HCT116 (cell line): Measurements from ENCODE around the gene AKAP5. TPM values are rescaled to one million over a fixed set of nuclear protein-coding genes. Genes with fewer than 3 reads are reported as not detected.

ENCODE experiments used
- ATAC-seq: fragments of 200-7000 bp; cut with Tn5 transposase; 2 replicates; pipeline ENCODE4 v1.9.1; 2020; ENCODE audit warnings: mild to moderate bottlenecking, moderate library complexity
- BruUV-seq: library from RNA; stranded (reverse); fragments of 400-500 nt; replicated peaks from 2 replicates; lab custom pipeline; 2021; lab: Mats Ljungman, UMichigan
- CTCF ChIA-PET: fragments of 300-600 bp; sonication (Branson Sonifier 250); formaldehyde crosslinking; loops from one replicate; lab custom pipeline; 2021; ENCODE audit warnings: antibody characterized with exemption; lab: Charles Lee
- POLR2A ChIA-PET: fragments of 300-600, 350-600 bp; sonication (Branson Sonifier 250); formaldehyde crosslinking; loops from one replicate; lab custom pipeline; 2021; ENCODE audit warnings: antibody characterized with exemption; lab: Charles Lee
- RAD21 ChIA-PET, 2 experiments: fragments of 300-600 bp; sonication (Branson Sonifier 250); formaldehyde crosslinking; loops; one replicate each; lab custom pipeline; 2023; ENCODE audit warnings: low total read pairs in 2 of 2; ENCODE audit not compliant: uncharacterized antibody in 2 of 2, unreplicated experiment in 2 of 2, low non-redundant PET in 1 of 2; lab: Charles Lee
- DNase-seq: peaks from one replicate; pipeline ENCODE4 v3.0.0-alpha.2; 2010; ENCODE audit warnings: low read depth, low spot score
- H2AFZ ChIP-seq: fragments of 200-600 bp; shearing (Covaris generic), sonication (generic); 2 replicates; pipeline ENCODE4 v1.6.1; 2017; ENCODE audit warnings: low read depth, mixed run types, mixed read lengths, antibody characterized with exemption, low read length; ENCODE audit not compliant: poor library complexity, severe bottlenecking
- H3K27ac ChIP-seq: 2 replicates; pipeline ENCODE4 v1.5.1; 2012; ENCODE audit warnings: low read depth, low read length
- H3K27me3 ChIP-seq: fragments of 200-600 bp; sonication (generic); 2 replicates; pipeline ENCODE4 v1.6.1; 2016; ENCODE audit warnings: mixed run types, low read length, mixed read lengths; ENCODE audit not compliant: insufficient read depth
- H3K36me3 ChIP-seq, 2 experiments: fragments of 200-500 bp in 1 of 2; fragments of 200-600 bp in 1 of 2; sonication (Bioruptor generic) in 1 of 2; sonication (generic) in 1 of 2; 2 replicates each; pipeline versions ENCODE4 v1.5.1 to v1.6.1; 2014 to 2016; ENCODE audit warnings: low read length in 2 of 2, inconsistent platforms in 1 of 2, mixed read lengths in 1 of 2, mixed run types in 1 of 2; ENCODE audit not compliant: insufficient read depth in 2 of 2, control insufficient read depth in 1 of 2
- H3K4me1 ChIP-seq, 2 experiments: fragments of 200-600 bp in 1 of 2; sonication (generic) in 1 of 2; 2 replicates each; pipeline versions ENCODE4 v1.5.1 to v1.6.1; 2012 to 2017; ENCODE audit warnings: low read length in 2 of 2, inconsistent platforms in 1 of 2, mild to moderate bottlenecking in 1 of 2, mixed read lengths in 1 of 2, mixed run types in 1 of 2, moderate library complexity in 1 of 2; ENCODE audit not compliant: insufficient read depth in 2 of 2, control insufficient read depth in 1 of 2
- H3K4me2 ChIP-seq: fragments of 200-600 bp; sonication (generic); 2 replicates; pipeline ENCODE4 v1.6.1; 2017; ENCODE audit warnings: mixed run types, low read length, mixed read lengths
- H3K4me3 ChIP-seq, 2 experiments: fragments of 200-600 bp in 1 of 2; sonication (generic) in 1 of 2; replicated peaks in 1 of 2; 2 replicates each; pipeline ENCODE4 v1.5.1; 2011 to 2016; ENCODE audit warnings: low read length in 2 of 2, control low read depth in 1 of 2, low read depth in 1 of 2, mild to moderate bottlenecking in 1 of 2, mixed read lengths in 1 of 2, mixed run types in 1 of 2
- H3K79me2 ChIP-seq: fragments of 200-600 bp; sonication (generic); 2 replicates; pipeline ENCODE4 v1.6.1; 2017; ENCODE audit warnings: mild to moderate bottlenecking, mixed run types, low read length, moderate library complexity, mixed read lengths; ENCODE audit not compliant: insufficient read depth
- H3K9ac ChIP-seq: fragments of 200-600 bp; sonication (generic); 2 replicates; pipeline ENCODE4 v1.6.1; 2016; ENCODE audit warnings: low read length, mixed read lengths
- H3K9me2 ChIP-seq: fragments of 200-600 bp; sonication (generic), shearing (Covaris generic); 2 replicates; pipeline ENCODE4 v1.6.1; 2017; ENCODE audit warnings: mixed run types, mild to moderate bottlenecking, moderate library complexity; ENCODE audit not compliant: insufficient read depth
- H3K9me3 ChIP-seq, 2 experiments: fragments of 200-500 bp in 1 of 2; fragments of 200-600 bp in 1 of 2; sonication (Bioruptor generic) in 1 of 2; sonication (generic) in 1 of 2; 2 replicates each; pipeline ENCODE4 v1.6.1; 2014 to 2017; ENCODE audit warnings: low read length in 2 of 2, mixed read lengths in 2 of 2, inconsistent platforms in 1 of 2, low read depth in 1 of 2, mild to moderate bottlenecking in 1 of 2, mixed run types in 1 of 2, moderate library complexity in 1 of 2; ENCODE audit not compliant: control insufficient read depth in 1 of 2, insufficient read depth in 1 of 2
- H4K20me1 ChIP-seq: fragments of 200-600 bp; sonication (generic), shearing (Covaris generic); 2 replicates; pipeline ENCODE4 v1.6.1; 2017; ENCODE audit warnings: mixed run types, mild to moderate bottlenecking, moderate library complexity; ENCODE audit not compliant: insufficient read depth
- ATF3 ChIP-seq: IDR thresholded peaks from 2 replicates; pipeline ENCODE4 v1.6.1; 2012
- CEBPB ChIP-seq: IDR thresholded peaks from 2 replicates; pipeline ENCODE4 v1.6.1; 2012; ENCODE audit warnings: low read depth
- EGR1 ChIP-seq: IDR thresholded peaks from 2 replicates; pipeline ENCODE4 v1.6.1; 2012; ENCODE audit warnings: low read depth
- ELF1 ChIP-seq: IDR thresholded peaks from 2 replicates; pipeline ENCODE4 v1.6.1; 2012; ENCODE audit warnings: low read depth, borderline replicate concordance
- EZH2 ChIP-seq: fragments of 200-600 bp; sonication (generic); IDR thresholded peaks from 2 replicates; pipeline ENCODE4 v1.6.1; 2017; ENCODE audit warnings: antibody characterized with exemption, mixed run types
- EZH2phosphoT487 ChIP-seq: fragments of 200-600 bp; IDR thresholded peaks from 2 replicates; pipeline ENCODE4 v1.6.1; 2018; ENCODE audit warnings: antibody characterized with exemption, borderline replicate concordance
- FOSL1 ChIP-seq: IDR thresholded peaks from 2 replicates; pipeline ENCODE4 v1.6.1; 2012; ENCODE audit warnings: low read depth
- JUND ChIP-seq: IDR thresholded peaks from 2 replicates; pipeline ENCODE4 v1.6.1; 2012
- MAX ChIP-seq: IDR thresholded peaks from 2 replicates; pipeline ENCODE4 v1.6.1; 2012
- POLR2A ChIP-seq: IDR thresholded peaks from 2 replicates; pipeline ENCODE4 v1.7.0; 2011; ENCODE audit warnings: borderline replicate concordance; ENCODE audit not compliant: insufficient read depth, insufficient read length; ENCODE audit errors: extremely low read depth
- POLR2AphosphoS5 ChIP-seq: IDR thresholded peaks from 2 replicates; pipeline ENCODE4 v1.6.1; 2011; ENCODE audit warnings: mild to moderate bottlenecking, low read depth, low read length, moderate library complexity
- SIN3A ChIP-seq: IDR thresholded peaks from 2 replicates; pipeline ENCODE4 v1.6.1; 2012; ENCODE audit warnings: low read depth
- TCF7L2 ChIP-seq: IDR thresholded peaks from 2 replicates; pipeline ENCODE4 v1.7.0; 2011; ENCODE audit warnings: borderline replicate concordance, inconsistent platforms; ENCODE audit not compliant: insufficient read depth, insufficient read length; ENCODE audit errors: extremely low read depth
- YY1 ChIP-seq: IDR thresholded peaks from 2 replicates; pipeline ENCODE4 v1.6.1; 2011; ENCODE audit warnings: low read length, low read depth, moderate library complexity, mild to moderate bottlenecking; ENCODE audit not compliant: insufficient replicate concordance; ENCODE audit errors: extremely low read depth
- ZFX ChIP-seq: fragments of 450-650 bp; IDR thresholded peaks from 2 replicates; pipeline ENCODE4 v1.6.1; 2017
- ZNF274 ChIP-seq: fragments of 200-500 bp; sonication (Bioruptor generic); IDR thresholded peaks from 2 replicates; pipeline ENCODE4 v1.6.1; 2014; ENCODE audit warnings: mild to moderate bottlenecking, low read depth, low read length, inconsistent platforms
- intact Hi-C: fragments of 100-400 bp; cut with micrococcal nuclease; formaldehyde crosslinking; loops from 2 replicates; pipeline ENCODE4 v1.10.0; 2022
- total RNA-seq: library from RNA; stranded (reverse); gene quantifications from one replicate; pipeline ENCODE4 v1.2.1, GENCODE V29; 2021; ENCODE audit not compliant: unreplicated experiment

The AKAP5 gene
- total RNA-seq, 1 experiment from 2014 or later, result 0.54 TPM

- intact Hi-C loops, result no loop called here
- ATAC-seq (no peak), DNase-seq (no peak)
- H3K4me3 ChIP-seq, result no peak overlapping the region
- CTCF ChIA-PET, result no interaction called here
- no peak overlapping the region for H3K27ac ChIP-seq
- H3K9me3 ChIP-seq, result no peaks in the 10 kb centered on the region
- no peaks in the 10 kb centered on the region for H3K4me1 ChIP-seq
- RAD21 ChIA-PET, result no interaction called here
- no peaks in the 10 kb centered on the region for H3K9me2 ChIP-seq
- H3K9ac ChIP-seq, result no peak overlapping the region
- no peaks in the 10 kb centered on the region for H4K20me1 ChIP-seq
- POLR2A ChIA-PET, result no interaction called here
- BruUV-seq, result no TSS peak
- H3K4me2 ChIP-seq, result no peak overlapping the region
- H3K27me3 ChIP-seq, result no peaks in the 10 kb centered on the region
- peaks cover 25 to 29% of the 10 kb centered on the region in 2 experiments for H3K36me3 ChIP-seq
- no peak overlapping the region for H2AFZ ChIP-seq
- H3K79me2 ChIP-seq, result peaks cover 6% of the 10 kb centered on the region; the same call in 1 of the 2 replicates
- TF ChIP-seq FOSL1 (no peak), POLR2AphosphoS5 (no peak), ATF3 (no peak), ZFX (no peak), YY1 (no peak), EZH2 (no peak), EGR1 (no peak), JUND (no peak), POLR2A (no peak), CEBPB (no peak), MAX (no peak), ZNF274 (no peak), SIN3A (no peak)
These were observed 26.3 kb downstream of the AKAP5 start for GRCh38 chr14:64491637-64492036.

GRCh38 chr14:64493455-64493854 is 28.2 kb downstream of the AKAP5 start:
- ChIA-PET CTCF (no interaction called here), RAD21 (no interaction called here), POLR2A (no interaction called here)
- Histone ChIP-seq H3K9me3 (no peaks in the 10 kb centered on the region), H3K4me3 (no peak overlapping the region), H3K9ac (no peak overlapping the region), H3K36me3 (peaks cover 11 to 14% of the 10 kb centered on the region in 2 experiments; a peak in 3 of 4 replicates), H4K20me1 (no peaks in the 10 kb centered on the region), H3K9me2 (no peaks in the 10 kb centered on the region), H3K27me3 (no peaks in the 10 kb centered on the region), H3K4me2 (no peak overlapping the region), H2AFZ (no peak overlapping the region), H3K4me1 (no peaks in the 10 kb centered on the region), H3K27ac (no peak overlapping the region), H3K79me2 (peaks cover 17% of the 10 kb centered on the region)
- DNase-seq (no peak), ATAC-seq (no peak)
- intact Hi-C loops, result no loop called here
- no TSS peak for BruUV-seq
- no peak for TF ChIP-seq CEBPB
- TF ChIP-seq TCF7L2, result no peak
- TF ChIP-seq EGR1, result no peak
- no peak for TF ChIP-seq ELF1
- TF ChIP-seq EZH2phosphoT487, result no peak
